K562 (cell line): ENCODE data around the gene ABCC11. TPM values are rescaled to one million over a fixed set of nuclear protein-coding genes. Genes with fewer than 3 reads are reported as not detected.

ENCODE experiments used
- BCOR ChIP-seq: fragments of 450-650 bp; IDR thresholded peaks from 2 replicates; pipeline ENCODE4 v1.6.1; 2016
- CBX2 ChIP-seq: fragments of 200-600 bp; sonication (generic); IDR thresholded peaks from one replicate; pipeline ENCODE4 v1.6.1; 2012; ENCODE audit warnings: mild to moderate bottlenecking, low read length, inconsistent platforms; ENCODE audit not compliant: insufficient read depth, poor library complexity, severe bottlenecking
- EP300 ChIP-seq: IDR thresholded peaks from 2 replicates; pipeline ENCODE4 v1.6.1; 2012; ENCODE audit warnings: low read length, improper control_type of control experiment
- FOSL1 ChIP-seq: fragments of 200-800 bp; sonication (Bioruptor generic); conservative IDR thresholded peaks from 2 replicates; pipeline ENCODE4 v1.6.1; 2016; ENCODE audit warnings: missing genetic modification characterization, missing compliant biosample characterization
- HDAC8 ChIP-seq: fragments of 450-650 bp; IDR thresholded peaks from 2 replicates; pipeline ENCODE4 v1.6.1; 2016; ENCODE audit warnings: mild to moderate bottlenecking, missing genetic modification characterization, moderate library complexity, missing compliant biosample characterization
- HLTF ChIP-seq: fragments of 450-650 bp; IDR thresholded peaks from 2 replicates; pipeline ENCODE4 v1.6.1; 2016
- KHSRP ChIP-seq: fragments of 450-650 bp; IDR thresholded peaks from 2 replicates; pipeline ENCODE4 v1.6.1; 2017
- MTF1 ChIP-seq: fragments of 250-450 bp; sonication (Bioruptor Pico); IDR thresholded peaks from 2 replicates; pipeline ENCODE4 v1.9.0; 2021; ENCODE audit warnings: moderate library complexity, mild to moderate bottlenecking, inconsistent platforms, borderline replicate concordance
- NEUROD1 ChIP-seq: fragments of 150-350 bp; IDR thresholded peaks from 2 replicates; pipeline ENCODE4 v1.6.1; 2014; ENCODE audit warnings: borderline replicate concordance, low read length, low read depth; ENCODE audit not compliant: partially characterized antibody
- POLR3G ChIP-seq: IDR thresholded peaks from 2 replicates; pipeline ENCODE4 v1.6.1; 2011; ENCODE audit not compliant: insufficient read length, insufficient replicate concordance; ENCODE audit errors: extremely low read depth
- TBP ChIP-seq: optimal IDR thresholded peaks from 2 replicates; pipeline ENCODE3; 2011; ENCODE audit warnings: low read depth, low read length, improper control_type of control experiment
- ZNF830 ChIP-seq: fragments of 250-450 bp; sonication (Bioruptor Pico); IDR thresholded peaks from 2 replicates; pipeline ENCODE4 v1.5.0; 2021; ENCODE audit warnings: mild to moderate bottlenecking
- polyA plus RNA-seq, 8 experiments: library from polyadenylated mRNA; depleted of rRNA in 4 of 8; stranded (reverse) in 5 of 8; unstranded in 3 of 8; fragments of >200 nt; fragmentation: Nextera tagmentation in 2 of 8; fragmentation: Illumina TruSeq in 1 of 8; extraction: Ambion mirVana in 2 of 8; extraction: Trizol in 1 of 8; gene quantifications; 2 replicates each; pipeline versions ENCODE4 v1.2.1 to v1.2.3, GENCODE V29; 2011 to 2014; ENCODE audit warnings: inconsistent platforms in 1 of 8, missing spikeins in 1 of 8
- total RNA-seq, 7 experiments: library from RNA; depleted of rRNA in 6 of 7; stranded (reverse); fragments of >200 nt in 6 of 7; fragmentation: Illumina TruSeq in 2 of 7; extraction: Trizol in 2 of 7; gene quantifications; 2 replicates each; pipeline versions ENCODE4 v1.2.1 to v1.2.3, GENCODE V29; 2011 to 2021; ENCODE audit warnings: low replicate concordance in 1 of 7
- TF ChIP-seq, protein P1 (sequence below): sonication (generic); formaldehyde crosslinking; IDR thresholded peaks from 2 replicates; pipeline ENCODE4 v1.8.1; 2023; ENCODE audit warnings: missing genetic modification reagents, mild to moderate bottlenecking, borderline replicate concordance
- TF ChIP-seq, protein P2 (sequence below), 3 experiments: IDR thresholded peaks in 2 of 3; conservative IDR thresholded peaks in 1 of 3; 2 replicates each; pipeline ENCODE4 v1.5.1; 2011 to 2012; ENCODE audit warnings: low read length in 3 of 3, mild to moderate bottlenecking in 3 of 3, control low read depth in 2 of 3, improper control_type of control experiment in 1 of 3, inconsistent platforms in 1 of 3, low read depth in 1 of 3, mixed read lengths in 1 of 3, moderate library complexity in 1 of 3; ENCODE audit not compliant: insufficient read depth in 2 of 3
- TF ChIP-seq, protein P3 (sequence below): fragments of 450-650 bp; formaldehyde crosslinking; IDR thresholded peaks from 2 replicates; pipeline ENCODE4 v1.4.0; 2022; ENCODE audit warnings: missing genetic modification characterization

Gene ABCC11
- total and polyA plus RNA-seq, 9 of the 15 experiments (the other 6 are each of a cell fraction or from before 2014, with no cell fraction given), result 0.04 to 0.14 (median 0.04) TPM; not detected in 6

DNA sequence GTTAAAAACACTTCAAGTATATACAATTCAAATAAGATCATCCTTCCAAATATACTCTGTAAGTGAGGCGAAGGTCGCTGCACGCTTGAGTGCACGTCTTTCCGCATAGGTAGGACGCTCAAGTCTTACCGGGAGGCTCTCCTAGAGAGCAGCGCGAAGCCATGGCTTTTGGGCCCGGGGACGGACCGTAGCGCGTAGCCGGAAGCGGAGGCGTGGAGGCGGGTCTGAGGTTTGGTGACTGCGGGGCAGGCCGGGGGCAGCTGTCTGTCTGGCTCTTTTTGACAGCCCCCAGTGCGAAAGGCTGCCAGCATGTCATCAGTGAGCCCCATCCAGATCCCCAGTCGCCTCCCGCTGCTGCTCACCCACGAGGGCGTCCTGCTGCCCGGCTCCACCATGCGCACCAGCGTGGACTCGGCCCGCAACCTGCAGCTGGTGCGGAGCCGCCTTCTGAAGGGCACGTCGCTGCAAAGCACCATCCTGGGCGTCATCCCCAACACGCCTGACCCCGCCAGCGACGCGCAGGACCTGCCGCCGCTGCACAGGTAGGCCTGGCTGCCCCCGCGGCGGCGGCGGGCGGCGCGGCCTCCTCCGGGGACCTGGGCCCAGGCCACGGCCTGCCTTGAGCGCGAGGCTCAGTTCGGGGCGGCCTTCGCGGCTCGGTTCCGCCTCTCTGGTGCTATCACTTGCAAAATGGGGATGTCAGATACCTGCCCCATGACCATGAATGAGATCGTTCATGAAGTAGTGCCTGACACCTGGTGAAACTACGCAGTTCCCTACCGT lies 3.1 kb downstream of the ABCC11 start, which contains the start of gene LONP2 (continued):
- TF ChIP-seq, protein P1, sequence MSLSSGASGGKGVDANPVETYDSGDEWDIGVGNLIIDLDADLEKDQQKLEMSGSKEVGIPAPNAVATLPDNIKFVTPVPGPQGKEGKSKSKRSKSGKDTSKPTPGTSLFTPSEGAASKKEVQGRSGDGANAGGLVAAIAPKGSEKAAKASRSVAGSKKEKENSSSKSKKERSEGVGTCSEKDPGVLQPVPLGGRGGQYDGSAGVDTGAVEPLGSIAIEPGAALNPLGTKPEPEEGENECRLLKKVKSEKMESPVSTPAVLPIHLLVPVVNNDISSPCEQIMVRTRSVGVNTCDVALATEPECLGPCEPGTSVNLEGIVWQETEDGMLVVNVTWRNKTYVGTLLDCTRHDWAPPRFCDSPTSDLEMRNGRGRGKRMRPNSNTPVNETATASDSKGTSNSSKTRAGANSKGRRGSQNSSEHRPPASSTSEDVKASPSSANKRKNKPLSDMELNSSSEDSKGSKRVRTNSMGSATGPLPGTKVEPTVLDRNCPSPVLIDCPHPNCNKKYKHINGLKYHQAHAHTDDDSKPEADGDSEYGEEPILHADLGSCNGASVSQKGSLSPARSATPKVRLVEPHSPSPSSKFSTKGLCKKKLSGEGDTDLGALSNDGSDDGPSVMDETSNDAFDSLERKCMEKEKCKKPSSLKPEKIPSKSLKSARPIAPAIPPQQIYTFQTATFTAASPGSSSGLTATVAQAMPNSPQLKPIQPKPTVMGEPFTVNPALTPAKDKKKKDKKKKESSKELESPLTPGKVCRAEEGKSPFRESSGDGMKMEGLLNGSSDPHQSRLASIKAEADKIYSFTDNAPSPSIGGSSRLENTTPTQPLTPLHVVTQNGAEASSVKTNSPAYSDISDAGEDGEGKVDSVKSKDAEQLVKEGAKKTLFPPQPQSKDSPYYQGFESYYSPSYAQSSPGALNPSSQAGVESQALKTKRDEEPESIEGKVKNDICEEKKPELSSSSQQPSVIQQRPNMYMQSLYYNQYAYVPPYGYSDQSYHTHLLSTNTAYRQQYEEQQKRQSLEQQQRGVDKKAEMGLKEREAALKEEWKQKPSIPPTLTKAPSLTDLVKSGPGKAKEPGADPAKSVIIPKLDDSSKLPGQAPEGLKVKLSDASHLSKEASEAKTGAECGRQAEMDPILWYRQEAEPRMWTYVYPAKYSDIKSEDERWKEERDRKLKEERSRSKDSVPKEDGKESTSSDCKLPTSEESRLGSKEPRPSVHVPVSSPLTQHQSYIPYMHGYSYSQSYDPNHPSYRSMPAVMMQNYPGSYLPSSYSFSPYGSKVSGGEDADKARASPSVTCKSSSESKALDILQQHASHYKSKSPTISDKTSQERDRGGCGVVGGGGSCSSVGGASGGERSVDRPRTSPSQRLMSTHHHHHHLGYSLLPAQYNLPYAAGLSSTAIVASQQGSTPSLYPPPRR (CRISPR knock-in tag), result no peak
- peak; percentile 24; the same call in 1 of the 2 replicates for TF ChIP-seq BCOR
- no peak for TF ChIP-seq FOSL1 (tag)
- TF ChIP-seq KHSRP, result no peak
- TF ChIP-seq POLR3G, result no peak
- TF ChIP-seq MTF1, result no peak
- TF ChIP-seq CBX2, result no peak
- TF ChIP-seq, protein P2, sequence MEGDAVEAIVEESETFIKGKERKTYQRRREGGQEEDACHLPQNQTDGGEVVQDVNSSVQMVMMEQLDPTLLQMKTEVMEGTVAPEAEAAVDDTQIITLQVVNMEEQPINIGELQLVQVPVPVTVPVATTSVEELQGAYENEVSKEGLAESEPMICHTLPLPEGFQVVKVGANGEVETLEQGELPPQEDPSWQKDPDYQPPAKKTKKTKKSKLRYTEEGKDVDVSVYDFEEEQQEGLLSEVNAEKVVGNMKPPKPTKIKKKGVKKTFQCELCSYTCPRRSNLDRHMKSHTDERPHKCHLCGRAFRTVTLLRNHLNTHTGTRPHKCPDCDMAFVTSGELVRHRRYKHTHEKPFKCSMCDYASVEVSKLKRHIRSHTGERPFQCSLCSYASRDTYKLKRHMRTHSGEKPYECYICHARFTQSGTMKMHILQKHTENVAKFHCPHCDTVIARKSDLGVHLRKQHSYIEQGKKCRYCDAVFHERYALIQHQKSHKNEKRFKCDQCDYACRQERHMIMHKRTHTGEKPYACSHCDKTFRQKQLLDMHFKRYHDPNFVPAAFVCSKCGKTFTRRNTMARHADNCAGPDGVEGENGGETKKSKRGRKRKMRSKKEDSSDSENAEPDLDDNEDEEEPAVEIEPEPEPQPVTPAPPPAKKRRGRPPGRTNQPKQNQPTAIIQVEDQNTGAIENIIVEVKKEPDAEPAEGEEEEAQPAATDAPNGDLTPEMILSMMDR (IDR thresholded peaks at IDR 0.05 in 2 of 3, conservative IDR thresholded peaks at IDR 0.05 in 1 of 3; ENCODE audit: insufficient read depth in 2 of 3, low read depth in 1 of 3, low read length in 3 of 3), result no peak
- peak; percentile 51 for TF ChIP-seq TBP
- peak; percentile 47 for TF ChIP-seq NEUROD1
- TF ChIP-seq ZNF830, result no peak
- TF ChIP-seq HDAC8 (tag), result 0 out of 2 replicates have a peak, but pooled peaks have one; percentile 27
- no peak for TF ChIP-seq HLTF
- TF ChIP-seq, protein P3, sequence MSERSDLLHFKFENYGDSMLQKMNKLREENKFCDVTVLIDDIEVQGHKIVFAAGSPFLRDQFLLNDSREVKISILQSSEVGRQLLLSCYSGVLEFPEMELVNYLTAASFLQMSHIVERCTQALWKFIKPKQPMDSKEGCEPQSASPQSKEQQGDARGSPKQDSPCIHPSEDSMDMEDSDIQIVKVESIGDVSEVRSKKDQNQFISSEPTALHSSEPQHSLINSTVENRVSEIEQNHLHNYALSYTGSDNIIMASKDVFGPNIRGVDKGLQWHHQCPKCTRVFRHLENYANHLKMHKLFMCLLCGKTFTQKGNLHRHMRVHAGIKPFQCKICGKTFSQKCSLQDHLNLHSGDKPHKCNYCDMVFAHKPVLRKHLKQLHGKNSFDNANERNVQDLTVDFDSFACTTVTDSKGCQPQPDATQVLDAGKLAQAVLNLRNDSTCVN (CRISPR knock-in tag), result no peak
- TF ChIP-seq EP300, result peak; percentile 25; the same call in 1 of the 2 replicates
